ENCODE measurements around the gene NELL1. TPM values are rescaled to one million over a fixed set of nuclear protein-coding genes. Genes with fewer than 3 reads are reported as not detected.

The NELL1 gene
- total and polyA plus RNA-seq, 7 donors: 0.34 to 1.1 (median 0.62) TPM; not detected in 3

GRCh38 chr11:20873054-20873453 lies 203.7 kb downstream of the NELL1 start:
- H3K4me1 ChIP-seq: no peaks in the 10 kb centered on the region
- no peak overlapping the region for H3K27ac ChIP-seq
- H3K4me3 ChIP-seq: no peak overlapping the region
- DNase-seq: no peak
- intact Hi-C loops (cut with DNase I): no loop called here
- no peaks in the 10 kb centered on the region for H3K9me3 ChIP-seq
- H3K36me3 ChIP-seq: no peaks in the 10 kb centered on the region
- no peak for TF ChIP-seq POLR2A (IDR thresholded peaks at IDR 0.05)
- no peak for TF ChIP-seq EP300 (IDR thresholded peaks at IDR 0.05)
- no peak for TF ChIP-seq POLR2AphosphoS5 (IDR thresholded peaks at IDR 0.05)
- no peak for TF ChIP-seq CTCF (IDR thresholded peaks at IDR 0.05)
- WGBS, 2 donors: 7 to 10% methylated on average over 3 of the region's 3 CpGs
- no peaks in the 10 kb centered on the region for H3K27me3 ChIP-seq

- Histone ChIP-seq H3K27me3 (no peaks in the 10 kb centered on the region), H3K27ac (no peak overlapping the region), H3K9me3 (no peaks in the 10 kb centered on the region), H3K4me1 (no peaks in the 10 kb centered on the region), H3K4me3 (no peak overlapping the region), H3K36me3 (no peaks in the 10 kb centered on the region)
- DNase-seq: no peak
- TF ChIP-seq EP300 (IDR thresholded peaks at IDR 0.05): no peak
- no peak for TF ChIP-seq POLR2AphosphoS5 (IDR thresholded peaks at IDR 0.05)
- TF ChIP-seq CTCF (IDR thresholded peaks at IDR 0.05): no peak
- TF ChIP-seq POLR2A (IDR thresholded peaks at IDR 0.05): no peak
- intact Hi-C loops (cut with DNase I): no loop called here
- 83 to 87% methylated on average over 3 of the region's 3 CpGs for WGBS, 2 donors
Observed at GRCh38 chr11:20874358-20874757, 205.0 kb downstream of the NELL1 start.

GRCh38 chr11:20875889-20876288 lies 206.5 kb downstream of the NELL1 start:
- no peaks in the 10 kb centered on the region for H3K27me3 ChIP-seq
- no peaks in the 10 kb centered on the region for H3K4me1 ChIP-seq
- TF ChIP-seq POLR2AphosphoS5 (IDR thresholded peaks at IDR 0.05) (no peak), CTCF (IDR thresholded peaks at IDR 0.05) (no peak), POLR2A (IDR thresholded peaks at IDR 0.05) (no peak), EP300 (IDR thresholded peaks at IDR 0.05) (no peak)
- H3K4me3 ChIP-seq: no peak overlapping the region
- intact Hi-C loops (cut with DNase I): no loop called here
- 22 to 37% methylated on average over 3 of the region's 3 CpGs for WGBS, 2 donors
- H3K27ac ChIP-seq: no peak overlapping the region
- no peaks in the 10 kb centered on the region for H3K36me3 ChIP-seq
- no peak for DNase-seq
- no peaks in the 10 kb centered on the region for H3K9me3 ChIP-seq

GRCh38 chr11:20876738-20877137 lies 207.4 kb downstream of the NELL1 start:
- Histone ChIP-seq H3K4me1 (no peaks in the 10 kb centered on the region), H3K27ac (no peak overlapping the region), H3K36me3 (no peaks in the 10 kb centered on the region), H3K4me3 (no peak overlapping the region), H3K27me3 (no peaks in the 10 kb centered on the region), H3K9me3 (no peaks in the 10 kb centered on the region)
- no peak for DNase-seq
- intact Hi-C loops (cut with DNase I): no loop called here
- TF ChIP-seq POLR2AphosphoS5 (IDR thresholded peaks at IDR 0.05): no peak
- TF ChIP-seq CTCF (IDR thresholded peaks at IDR 0.05): no peak
- no peak for TF ChIP-seq POLR2A (IDR thresholded peaks at IDR 0.05)
- no peak for TF ChIP-seq EP300 (IDR thresholded peaks at IDR 0.05)

GRCh38 chr11:20880094-20880493 lies 210.7 kb downstream of the NELL1 start:
- WGBS, 2 donors: 79 to 94% methylated on average over 1 of the region's 1 CpG
- H3K27ac ChIP-seq: no peak overlapping the region
- DNase-seq: no peak
- H3K27me3 ChIP-seq: no peaks in the 10 kb centered on the region
- H3K36me3 ChIP-seq: no peaks in the 10 kb centered on the region
- no peak for TF ChIP-seq POLR2AphosphoS5 (IDR thresholded peaks at IDR 0.05)
- no peak for TF ChIP-seq EP300 (IDR thresholded peaks at IDR 0.05)
- TF ChIP-seq POLR2A (IDR thresholded peaks at IDR 0.05): no peak
- TF ChIP-seq CTCF (IDR thresholded peaks at IDR 0.05): no peak
- H3K9me3 ChIP-seq: no peaks in the 10 kb centered on the region
- no peaks in the 10 kb centered on the region for H3K4me1 ChIP-seq
- H3K4me3 ChIP-seq: no peak overlapping the region
- intact Hi-C loops (cut with DNase I): no loop called here
